Panc1 (cell line): ENCODE data around the gene AMER2.

Experiments used
- CTCF ChIP-seq: fragments of 450-650 bp; IDR thresholded peaks from 2 replicates; pipeline ENCODE4 v1.5.1; 2017; ENCODE audit warnings: mild to moderate bottlenecking
- POLR2AphosphoS5 ChIP-seq: IDR thresholded peaks from 2 replicates; pipeline ENCODE4 v1.6.1; 2012; ENCODE audit warnings: mild to moderate bottlenecking, low read depth, low read length, moderate library complexity
- SIN3A ChIP-seq: IDR thresholded peaks from 2 replicates; pipeline ENCODE4 v1.6.1; 2012; ENCODE audit warnings: low read depth, mild to moderate bottlenecking, low read length, moderate library complexity, borderline replicate concordance; ENCODE audit not compliant: insufficient read depth

GRCh38 chr13:25171170-25171516 lies 945 bp downstream of the AMER2 start:
- TF ChIP-seq CTCF (no peak), POLR2AphosphoS5 (no peak), SIN3A (no peak)
